ENCODE results near the gene GLMP.

GRCh38 chr1:156244126-156244525 is 51.4 kb downstream of the GLMP start:
- no peak for TF ChIP-seq CTCF (IDR thresholded peaks at IDR 0.05)
- TF ChIP-seq POLR2A (IDR thresholded peaks at IDR 0.05): no peak
- no peak for TF ChIP-seq POLR2AphosphoS5 (IDR thresholded peaks at IDR 0.05)
- no peak for TF ChIP-seq EP300 (IDR thresholded peaks at IDR 0.05)
